Activated T-helper 1 cell treated with anti-CD3 and anti-CD28 coated beads, Interleukin-12 subunit alpha, Interleukin-12 subunit beta, Interleukin-2, Interleukin-4 antibody, amounts not matched to agents 30 ng/mL and 10 ng/mL and 1 ng/mL, durations not matched to agents 14 hours and 24 hours and 36 hours (primary cell): Measurements from ENCODE around the gene FAM53B. TPM values are rescaled to one million over a fixed set of nuclear protein-coding genes. Genes with fewer than 3 reads are reported as not detected.

Experiments used
- DNase-seq: peaks from one replicate; pipeline ENCODE4 v3.0.0; 2021; ENCODE audit warnings: low spot score
- H3K27ac Mint-ChIP-seq: one replicate; pipeline ENCODE4 v1.8.0; 2021; ENCODE audit warnings: mild to moderate bottlenecking, mixed read lengths
- H3K27me3 Mint-ChIP-seq: one replicate; pipeline ENCODE4 v1.8.0; 2022; ENCODE audit warnings: mild to moderate bottlenecking, moderate library complexity, mixed read lengths; ENCODE audit not compliant: insufficient read depth
- H3K36me3 Mint-ChIP-seq: one replicate; pipeline ENCODE4 v1.8.0; 2021; ENCODE audit warnings: low read depth, mixed read lengths
- H3K4me1 Mint-ChIP-seq: one replicate; pipeline ENCODE4 v1.8.0; 2021; ENCODE audit warnings: low read depth, mixed read lengths
- H3K4me3 Mint-ChIP-seq: one replicate; pipeline ENCODE4 v1.8.0; 2021; ENCODE audit warnings: mild to moderate bottlenecking, moderate library complexity, mixed read lengths
- H3K9me3 Mint-ChIP-seq: one replicate; pipeline ENCODE4 v1.8.0; 2021; ENCODE audit warnings: mixed read lengths
- intact Hi-C: fragments of 100-400 bp; cut with micrococcal nuclease; formaldehyde crosslinking; loops from one replicate; pipeline ENCODE4 v1.15.1; 2024
- total RNA-seq: library from RNA; stranded (reverse); gene quantifications from 2 replicates; pipeline ENCODE4 v1.2.3, GENCODE V29; 2022

The FAM53B gene
- total RNA-seq, 1 donor from 2014 or later: 31.8 TPM

DNA sequence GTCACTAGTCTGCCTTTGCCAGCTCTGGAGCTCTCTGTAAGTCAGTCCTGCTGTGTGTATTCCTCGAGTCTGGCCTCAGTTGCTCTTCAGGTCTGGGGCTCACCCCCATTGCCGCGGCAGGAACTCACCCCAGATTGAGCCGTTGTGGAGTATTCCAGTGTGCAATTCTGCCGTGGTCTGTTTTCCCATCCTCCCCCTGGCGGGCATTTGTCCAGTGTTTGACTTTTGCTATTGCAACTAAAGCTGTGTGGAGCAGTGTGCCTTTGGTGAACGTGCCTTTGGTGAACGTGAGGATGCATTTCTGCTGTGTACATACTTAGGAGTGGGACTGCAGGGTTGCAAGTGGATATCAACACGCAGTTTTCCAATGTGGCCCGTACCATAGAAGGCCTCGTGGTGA, 134.5 kb downstream of the FAM53B start:
- peaks cover 33% of the 10 kb centered on the region for H3K4me1 Mint-ChIP-seq
- no peaks in the 10 kb centered on the region for H3K36me3 Mint-ChIP-seq
- intact Hi-C loops: no loop called here
- H3K27ac Mint-ChIP-seq: no peak overlapping the region
- H3K27me3 Mint-ChIP-seq: no peaks in the 10 kb centered on the region
- H3K4me3 Mint-ChIP-seq: no peak overlapping the region
- no peak for DNase-seq
- H3K9me3 Mint-ChIP-seq: no peaks in the 10 kb centered on the region

DNA sequence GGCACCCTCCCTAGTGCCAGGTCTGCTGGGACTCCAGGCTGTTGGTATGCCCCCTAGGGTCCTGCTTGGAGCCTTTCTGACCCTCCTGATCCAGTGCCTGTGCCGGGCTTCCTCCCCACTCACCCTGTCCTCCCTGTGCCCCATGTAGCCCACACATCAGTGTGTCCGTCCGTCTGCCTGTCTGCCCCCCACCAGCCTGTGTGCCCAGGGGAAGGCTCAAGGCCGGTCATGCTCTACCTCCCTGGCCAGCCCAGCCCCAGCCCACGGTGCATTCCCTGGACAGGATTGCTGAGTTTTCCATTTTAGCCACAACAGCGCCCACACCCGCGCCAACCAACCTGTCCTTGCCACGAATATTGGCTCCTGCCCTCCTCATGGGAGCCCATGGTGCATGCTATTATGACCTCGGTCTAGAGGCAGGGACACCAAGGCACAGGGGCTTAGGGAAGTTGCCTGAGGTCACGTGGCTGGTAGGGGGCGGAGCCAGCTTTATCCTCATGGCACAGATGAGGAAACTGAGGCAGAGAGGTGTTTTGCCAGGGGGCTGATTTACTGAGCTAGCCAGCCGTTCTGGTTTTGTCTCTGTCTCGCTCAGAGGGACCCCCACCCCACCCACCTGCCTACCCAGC, 136.0 kb downstream of the FAM53B start:
- no peaks in the 10 kb centered on the region for H3K36me3 Mint-ChIP-seq
- no peak overlapping the region for H3K27ac Mint-ChIP-seq
- H3K4me3 Mint-ChIP-seq: no peak overlapping the region
- no peaks in the 10 kb centered on the region for H3K27me3 Mint-ChIP-seq
- H3K9me3 Mint-ChIP-seq: no peaks in the 10 kb centered on the region
- H3K4me1 Mint-ChIP-seq: peaks cover 19% of the 10 kb centered on the region
- no peak for DNase-seq
- intact Hi-C loops: no loop called here

DNA sequence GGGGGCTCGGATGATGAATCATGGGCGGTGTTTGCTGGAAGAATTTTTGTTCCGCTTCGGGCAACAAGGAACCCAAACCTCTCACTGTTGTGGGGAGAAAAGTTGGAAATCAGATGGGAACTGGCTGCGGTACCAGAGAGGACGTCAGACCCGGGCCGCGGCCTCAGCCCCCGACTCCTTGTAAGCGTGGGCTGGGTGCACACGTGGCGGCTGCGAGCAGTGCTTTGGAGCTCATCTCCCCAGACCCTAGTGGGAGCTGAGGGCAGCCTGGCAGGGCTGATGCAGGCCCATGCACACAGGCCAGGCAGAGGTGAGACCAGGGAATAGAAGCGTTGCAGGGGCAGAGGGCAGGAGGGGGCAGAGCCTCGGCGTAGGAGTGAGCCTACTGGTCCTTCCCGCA, 136.5 kb downstream of the FAM53B start:
- H3K4me3 Mint-ChIP-seq: no peak overlapping the region

DNA sequence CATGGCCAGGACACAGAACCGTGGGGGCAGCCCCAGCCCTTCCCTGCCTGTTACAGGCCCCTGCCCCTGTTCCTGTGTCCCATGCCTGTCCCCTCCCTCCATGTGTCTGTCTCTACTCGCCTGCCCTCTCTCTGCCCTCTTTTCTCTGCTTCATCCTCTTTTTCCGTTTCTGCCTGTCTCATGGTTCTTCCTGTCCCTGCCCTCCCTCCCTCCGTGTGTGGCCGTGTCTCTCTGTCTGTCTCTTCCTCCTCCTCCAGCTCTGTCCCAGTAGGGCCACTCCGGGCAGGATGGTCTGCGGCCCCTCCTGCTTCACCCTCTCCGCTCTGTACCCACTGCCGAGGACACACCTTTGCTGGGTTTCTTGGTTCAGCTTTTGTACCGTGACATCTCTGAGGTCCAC, 137.4 kb downstream of the FAM53B start:
- Mint-ChIP-seq H3K27me3 (no peaks in the 10 kb centered on the region), H3K4me3 (no peak overlapping the region), H3K36me3 (no peaks in the 10 kb centered on the region), H3K9me3 (no peaks in the 10 kb centered on the region), H3K27ac (no peak overlapping the region), H3K4me1 (peaks cover 9% of the 10 kb centered on the region)
- intact Hi-C loops: no loop called here
- DNase-seq: no peak

More for the DNA sequence above, 136.5 kb downstream of the FAM53B start:
- H3K36me3 Mint-ChIP-seq: no peaks in the 10 kb centered on the region
- no peaks in the 10 kb centered on the region for H3K9me3 Mint-ChIP-seq
- no peak for DNase-seq
- no peak overlapping the region for H3K27ac Mint-ChIP-seq
- intact Hi-C loops: no loop called here
- H3K27me3 Mint-ChIP-seq: no peaks in the 10 kb centered on the region
- H3K4me1 Mint-ChIP-seq: peaks cover 17% of the 10 kb centered on the region

DNA sequence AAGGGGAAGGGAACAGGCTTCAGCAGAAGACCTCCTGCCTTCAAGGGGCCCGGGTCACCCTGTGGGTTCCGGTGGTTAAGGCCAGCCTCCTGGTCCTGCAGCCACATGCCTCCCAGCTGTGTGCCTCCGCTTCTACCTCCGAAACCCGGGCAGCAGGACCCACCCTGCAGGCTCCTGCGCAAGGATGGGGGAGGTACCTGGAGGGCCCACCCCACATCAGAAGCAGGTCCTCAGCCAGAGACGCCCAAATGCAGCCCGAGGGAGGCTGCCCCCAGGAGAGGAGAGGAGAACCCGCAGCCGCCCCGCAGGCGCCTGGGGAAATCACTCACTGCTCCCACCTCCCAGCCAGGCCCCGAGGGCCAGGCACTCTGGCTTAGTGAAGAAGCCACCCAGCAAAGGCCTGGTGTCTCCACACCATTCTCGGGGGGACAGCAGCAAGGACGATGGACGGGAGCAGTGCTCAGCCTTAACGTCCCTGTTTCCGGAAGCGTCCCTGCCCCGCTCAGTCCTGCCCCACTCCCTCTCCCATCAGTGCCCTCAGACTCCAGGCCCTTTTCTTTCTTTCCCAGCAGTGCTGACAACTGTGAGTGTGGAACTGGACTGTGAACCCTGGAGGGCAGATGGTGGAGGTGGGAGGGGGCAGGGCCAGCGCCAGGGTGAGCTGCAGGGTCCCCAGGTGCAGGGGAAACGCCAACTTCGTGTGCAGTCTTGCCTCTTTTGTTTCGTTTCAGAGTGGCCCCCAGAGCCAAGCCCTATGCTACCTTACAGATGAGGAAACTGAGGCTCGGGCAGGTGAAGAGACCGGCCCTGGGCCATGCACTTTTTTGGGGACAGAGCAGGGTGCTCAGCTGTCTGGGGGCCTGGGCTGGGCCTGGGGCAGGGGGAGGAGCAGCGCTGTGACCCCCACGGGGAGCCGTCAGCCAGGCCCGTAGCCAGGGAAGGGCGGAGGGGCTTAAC, 138.0 kb downstream of the FAM53B start:
- Mint-ChIP-seq H3K36me3 (no peaks in the 10 kb centered on the region), H3K9me3 (no peaks in the 10 kb centered on the region), H3K27ac (no peak overlapping the region), H3K4me3 (no peak overlapping the region), H3K4me1 (peaks cover 2% of the 10 kb centered on the region), H3K27me3 (no peaks in the 10 kb centered on the region)
- intact Hi-C loops: no loop called here
- DNase-seq: no peak

DNA sequence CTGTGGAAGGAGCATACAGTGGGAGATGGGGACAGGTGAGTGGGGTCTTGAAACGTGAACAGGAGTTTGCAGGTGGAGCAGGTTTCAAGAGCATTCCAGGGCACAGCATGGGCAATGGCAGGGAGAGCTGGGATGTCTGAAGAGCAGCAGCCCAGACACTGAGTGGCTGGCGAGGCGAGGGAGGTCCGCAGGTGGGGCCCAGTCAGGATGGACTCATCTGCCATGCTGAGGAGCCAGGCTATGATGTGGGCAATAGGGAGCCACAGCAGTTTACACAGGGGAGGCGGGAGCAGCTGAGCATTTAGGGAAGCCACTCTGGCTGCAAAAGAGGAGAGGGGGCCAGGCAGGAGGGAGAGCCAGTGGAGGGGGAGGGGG, 138.7 kb downstream of the FAM53B start:
- no peaks in the 10 kb centered on the region for H3K27me3 Mint-ChIP-seq
- DNase-seq: no peak
- intact Hi-C loops: no loop called here
- no peaks in the 10 kb centered on the region for H3K36me3 Mint-ChIP-seq
- H3K4me1 Mint-ChIP-seq: no peaks in the 10 kb centered on the region
- no peak overlapping the region for H3K4me3 Mint-ChIP-seq
- H3K27ac Mint-ChIP-seq: no peak overlapping the region
- no peaks in the 10 kb centered on the region for H3K9me3 Mint-ChIP-seq

DNA sequence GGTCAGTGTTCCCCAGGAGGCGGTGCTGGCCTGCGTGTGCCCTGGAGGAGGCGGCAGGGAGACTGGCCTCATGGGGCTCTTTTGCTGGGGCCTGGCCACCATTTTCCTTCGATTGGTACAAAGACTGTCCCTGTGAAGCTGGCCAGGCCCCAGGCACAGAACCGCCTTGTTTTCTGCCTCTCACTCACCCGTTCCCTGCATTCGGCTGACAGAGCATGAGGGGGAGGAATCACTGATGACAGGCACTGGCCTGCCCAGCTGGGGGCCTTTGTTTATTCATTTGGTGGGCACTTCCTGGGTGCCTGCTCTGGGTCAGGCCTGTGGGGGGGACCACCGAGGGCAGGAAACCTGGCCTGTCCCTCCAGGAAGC, 139.2 kb downstream of the FAM53B start:
- Mint-ChIP-seq H3K4me3 (no peak overlapping the region), H3K27ac (no peak overlapping the region), H3K9me3 (no peaks in the 10 kb centered on the region), H3K4me1 (no peaks in the 10 kb centered on the region), H3K36me3 (no peaks in the 10 kb centered on the region), H3K27me3 (no peaks in the 10 kb centered on the region)
- intact Hi-C loops: no loop called here
- DNase-seq: no peak

DNA sequence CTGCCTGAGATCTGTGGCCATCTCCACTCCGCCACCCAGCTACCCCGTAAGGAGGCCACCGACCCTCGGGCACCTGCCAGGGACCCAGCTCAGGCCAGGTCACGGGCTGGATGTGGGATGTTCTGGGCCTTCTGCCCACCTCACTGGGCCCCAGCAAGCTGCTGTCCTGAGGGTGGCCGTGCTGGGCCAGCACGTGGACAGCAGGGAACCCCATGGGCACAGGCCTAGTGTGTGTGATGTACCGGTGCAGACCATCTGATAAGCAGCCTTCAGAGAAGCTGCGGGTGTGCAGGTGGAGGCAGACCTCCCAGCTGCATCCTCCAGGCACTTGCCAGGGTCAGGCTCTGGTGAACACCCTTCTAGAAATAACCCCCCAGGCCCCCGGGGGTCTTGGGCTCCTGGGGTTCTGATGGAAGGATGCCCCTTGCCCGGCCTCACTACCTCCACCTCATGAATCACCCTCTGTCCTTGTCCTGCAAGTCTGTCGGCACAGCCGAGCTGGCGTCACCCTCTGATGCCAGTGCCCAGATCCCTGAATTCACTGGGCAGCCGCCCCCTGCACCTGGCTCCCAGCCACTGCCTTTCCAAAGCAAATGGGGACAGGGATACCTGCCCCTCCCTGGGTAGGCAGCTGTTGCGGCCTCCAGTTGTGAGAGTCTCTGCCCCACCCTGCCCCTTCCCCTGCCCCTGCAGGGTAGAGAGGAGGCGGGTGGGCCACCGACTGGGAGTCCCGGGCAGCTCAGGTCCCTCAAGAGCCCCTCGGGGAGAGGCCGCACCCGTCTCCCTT, 139.8 kb downstream of the FAM53B start:
- no peaks in the 10 kb centered on the region for H3K27me3 Mint-ChIP-seq

DNA sequence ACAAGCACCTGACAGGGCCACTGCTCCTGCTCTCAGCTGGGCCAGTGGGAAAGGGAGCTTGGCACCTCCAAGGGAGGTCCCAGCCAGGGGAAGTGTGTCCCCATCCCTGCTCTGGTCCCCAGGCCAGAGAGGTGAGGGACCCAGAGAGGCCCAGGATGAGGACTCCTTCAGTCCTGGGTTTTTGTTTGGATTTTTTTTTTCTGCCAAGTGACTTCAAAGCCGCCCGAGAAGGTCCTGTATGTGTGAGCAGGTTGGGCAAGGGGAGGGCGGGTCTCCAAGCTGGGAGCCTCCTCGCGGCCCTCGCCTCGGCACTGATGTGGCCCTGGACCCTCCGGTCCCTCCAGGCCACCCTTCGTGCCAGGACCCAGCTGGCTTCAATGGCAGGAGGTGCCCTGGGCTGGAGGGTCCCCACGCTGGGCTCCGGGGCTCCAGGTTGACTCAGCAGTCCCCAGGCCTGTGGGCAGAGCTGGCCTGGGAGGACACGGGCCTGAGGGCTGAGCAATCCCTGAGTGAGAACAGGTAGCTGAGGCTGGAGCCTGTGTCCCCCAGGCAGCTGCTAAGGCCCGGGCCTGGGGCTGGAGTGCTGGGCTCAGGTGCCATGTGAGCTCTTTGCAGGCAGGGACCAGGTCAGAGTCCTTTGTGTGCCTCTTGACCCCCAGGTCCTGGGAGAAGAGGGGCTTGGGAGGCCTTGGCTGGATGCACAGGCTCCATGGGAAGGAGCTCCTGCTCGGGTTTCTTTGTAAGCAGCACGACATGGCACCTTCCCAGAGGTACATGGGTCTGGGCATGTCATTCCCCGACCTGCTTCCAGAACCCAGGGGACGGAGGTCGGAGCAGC, 140.6 kb downstream of the FAM53B start:
- no peaks in the 10 kb centered on the region for H3K36me3 Mint-ChIP-seq
- no peaks in the 10 kb centered on the region for H3K4me1 Mint-ChIP-seq
- H3K27me3 Mint-ChIP-seq: no peaks in the 10 kb centered on the region
- no peaks in the 10 kb centered on the region for H3K9me3 Mint-ChIP-seq
- no peak overlapping the region for H3K27ac Mint-ChIP-seq
- no peak for DNase-seq
- intact Hi-C loops: no loop called here
- no peak overlapping the region for H3K4me3 Mint-ChIP-seq

More for the DNA sequence above, 139.8 kb downstream of the FAM53B start:
- Mint-ChIP-seq H3K4me1 (no peaks in the 10 kb centered on the region), H3K9me3 (no peaks in the 10 kb centered on the region), H3K27ac (no peak overlapping the region), H3K36me3 (no peaks in the 10 kb centered on the region), H3K4me3 (no peak overlapping the region)
- intact Hi-C loops: no loop called here
- no peak for DNase-seq

DNA sequence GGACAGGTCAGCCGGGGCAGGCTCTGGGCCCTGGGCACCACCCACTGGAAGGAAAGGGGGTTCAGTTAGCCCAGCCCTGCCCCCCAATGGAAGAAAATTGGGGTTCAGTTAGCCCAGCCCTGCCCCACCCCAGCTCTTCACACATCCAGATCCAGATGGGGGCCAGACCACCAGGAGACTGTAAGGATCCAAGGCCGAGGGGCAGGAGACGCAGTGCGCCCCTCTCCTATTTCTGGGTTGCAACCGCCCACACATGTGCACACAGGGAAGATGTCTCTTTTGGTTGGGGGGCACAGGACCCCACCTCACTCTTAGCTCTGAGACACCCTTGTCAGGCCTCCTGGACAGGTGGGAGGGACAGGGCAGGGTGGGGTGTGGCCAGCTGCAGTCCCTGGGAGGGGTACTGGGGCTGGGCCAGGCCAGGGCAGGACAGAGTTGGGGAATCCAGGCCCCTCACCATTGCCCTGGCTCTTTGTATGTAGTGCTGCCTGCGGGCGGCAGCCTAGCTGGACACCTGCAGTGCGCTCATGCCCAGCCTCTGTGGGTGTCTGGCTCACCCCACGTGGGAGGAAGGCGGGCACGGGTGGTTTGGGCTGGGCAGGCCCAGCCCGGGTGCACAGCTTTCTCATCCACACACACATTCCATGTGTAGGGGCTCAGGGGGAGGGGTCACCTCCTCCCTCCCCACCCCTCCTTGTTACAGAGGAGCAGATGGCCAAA, 141.4 kb downstream of the FAM53B start:
- H3K36me3 Mint-ChIP-seq: no peaks in the 10 kb centered on the region
- H3K4me3 Mint-ChIP-seq: no peak overlapping the region
- no peaks in the 10 kb centered on the region for H3K9me3 Mint-ChIP-seq
- no peaks in the 10 kb centered on the region for H3K27me3 Mint-ChIP-seq
- no peaks in the 10 kb centered on the region for H3K4me1 Mint-ChIP-seq
- H3K27ac Mint-ChIP-seq: no peak overlapping the region
- no peak for DNase-seq
- intact Hi-C loops: no loop called here

DNA sequence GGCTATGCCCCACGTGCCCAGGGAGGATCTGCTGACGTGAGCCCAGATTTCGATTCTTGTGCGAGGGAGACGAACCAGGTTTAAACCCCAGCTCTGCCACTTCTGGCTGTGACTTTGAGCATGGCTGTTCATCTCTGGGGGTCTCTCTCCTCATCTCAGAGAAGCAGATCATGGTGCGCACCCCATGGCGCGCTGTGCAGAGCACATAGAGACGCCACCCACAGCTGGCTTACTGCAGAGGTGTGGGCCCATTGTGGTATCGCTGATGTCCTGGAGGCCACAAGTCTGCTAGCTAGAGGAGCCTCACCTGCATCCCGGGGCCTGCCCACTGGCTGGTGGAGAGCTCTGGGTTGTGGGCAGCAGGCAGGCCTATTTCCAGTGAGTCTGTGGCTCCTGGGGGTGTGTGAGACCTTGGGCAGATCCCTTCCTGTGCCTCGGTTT, 142.0 kb downstream of the FAM53B start:
- Mint-ChIP-seq H3K9me3 (no peaks in the 10 kb centered on the region), H3K36me3 (no peaks in the 10 kb centered on the region), H3K27ac (no peak overlapping the region), H3K4me1 (no peaks in the 10 kb centered on the region), H3K27me3 (no peaks in the 10 kb centered on the region), H3K4me3 (no peak overlapping the region)
- intact Hi-C loops: no loop called here
- DNase-seq: no peak
